ENCODE data around the gene KRT15.
A peak's percentile ranks its signal among the peaks of the same experiment; 100 is the strongest.

Gene KRT15

GRCh38 chr17:41510251-41511065 is 8.2 kb downstream of the KRT15 start:
- Histone ChIP-seq H2AFZ (ENCODE audit: low read depth, low read length) (no peak overlapping the region), H2BK5ac (ENCODE audit: low read depth, low read length, poor library complexity, severe bottlenecking) (no peak overlapping the region), H3K79me1 (replicated peaks; ENCODE audit: low read length, poor library complexity, severe bottlenecking) (no peaks in the 10 kb centered on the region), H4K8ac (ENCODE audit: low read length) (no peak overlapping the region), H3K14ac (ENCODE audit: low read length in 2 of 2) (no peak overlapping the region), H3K4me3 (ENCODE audit: insufficient read depth in 1 of 2, low read depth in 1 of 2, low read length in 2 of 2) (no peak overlapping the region), H2BK15ac (ENCODE audit: low read depth, poor library complexity, severe bottlenecking) (no peak overlapping the region), H2AK5ac (ENCODE audit: low read length, severe bottlenecking) (peak overlapping the region; percentile 35), H3K9me3 (ENCODE audit: control insufficient read depth, low read length) (no peaks in the 10 kb centered on the region), H2BK120ac (ENCODE audit: low read depth, low read length) (no peak overlapping the region), H3K18ac (ENCODE audit: low read depth in 1 of 2, low read length in 2 of 2) (no peak overlapping the region), H2BK12ac (ENCODE audit: low read length in 2 of 2) (no peak overlapping the region), H3K27ac (ENCODE audit: low read length, poor library complexity, severe bottlenecking) (no peak overlapping the region), H3K4me2 (ENCODE audit: low read length, poor library complexity, severe bottlenecking) (no peak overlapping the region), H3K36me3 (ENCODE audit: control insufficient read depth in 1 of 2, insufficient read depth in 2 of 2, low read depth in 1 of 2, low read length in 2 of 2) (no peaks in the 10 kb centered on the region), H4K91ac (ENCODE audit: low read length) (no peak overlapping the region), H3K4me1 (ENCODE audit: control insufficient read depth, insufficient read depth, low read depth, low read length) (peaks cover 8% of the 10 kb centered on the region), H3K23ac (ENCODE audit: low read length in 2 of 2) (no peak overlapping the region), H3K27me3 (ENCODE audit: control insufficient read depth in 1 of 2, insufficient read depth in 1 of 2, low read length in 2 of 2) (peaks cover 0 to 46% of the 10 kb centered on the region in 2 experiments), H3K4ac (ENCODE audit: low read depth in 1 of 2, low read length in 2 of 2) (no peak overlapping the region), H3K9ac (ENCODE audit: low read length) (no peak overlapping the region)
- DNase-seq: no peak
- 87% methylated on average over 7 of the region's 7 CpGs for WGBS

- Histone ChIP-seq H3K27me3 (ENCODE audit: control insufficient read depth in 1 of 2, insufficient read depth in 1 of 2, low read length in 2 of 2) (peaks cover 0 to 33% of the 10 kb centered on the region in 2 experiments), H3K4me2 (ENCODE audit: low read length, poor library complexity, severe bottlenecking) (no peak overlapping the region), H4K91ac (ENCODE audit: low read length) (no peak overlapping the region), H2AK5ac (ENCODE audit: low read length, severe bottlenecking) (no peak overlapping the region), H3K4me1 (ENCODE audit: control insufficient read depth, insufficient read depth, low read depth, low read length) (peaks cover 8% of the 10 kb centered on the region), H2BK120ac (ENCODE audit: low read depth, low read length) (no peak overlapping the region), H3K14ac (ENCODE audit: low read length in 2 of 2) (no peak overlapping the region), H3K4me3 (ENCODE audit: insufficient read depth in 1 of 2, low read depth in 1 of 2, low read length in 2 of 2) (no peak overlapping the region), H2BK15ac (ENCODE audit: low read depth, poor library complexity, severe bottlenecking) (no peak overlapping the region), H4K8ac (ENCODE audit: low read length) (no peak overlapping the region), H2BK12ac (ENCODE audit: low read length in 2 of 2) (no peak overlapping the region), H3K23ac (ENCODE audit: low read length in 2 of 2) (no peak overlapping the region), H3K9me3 (ENCODE audit: control insufficient read depth, low read length) (no peaks in the 10 kb centered on the region), H3K4ac (ENCODE audit: low read depth in 1 of 2, low read length in 2 of 2) (no peak overlapping the region), H2BK5ac (ENCODE audit: low read depth, low read length, poor library complexity, severe bottlenecking) (no peak overlapping the region), H3K36me3 (ENCODE audit: control insufficient read depth in 1 of 2, insufficient read depth in 2 of 2, low read depth in 1 of 2, low read length in 2 of 2) (no peaks in the 10 kb centered on the region), H3K18ac (ENCODE audit: low read depth in 1 of 2, low read length in 2 of 2) (no peak overlapping the region), H3K27ac (ENCODE audit: low read length, poor library complexity, severe bottlenecking) (no peak overlapping the region), H3K9ac (ENCODE audit: low read length) (no peak overlapping the region), H2AFZ (ENCODE audit: low read depth, low read length) (no peak overlapping the region), H3K79me1 (replicated peaks; ENCODE audit: low read length, poor library complexity, severe bottlenecking) (no peaks in the 10 kb centered on the region)
- no peak for DNase-seq
- 62% methylated on average over 10 of the region's 10 CpGs for WGBS
Observed at GRCh38 chr17:41507315-41507880, 11.3 kb downstream of the KRT15 start.

GRCh38 chr17:41505809-41506767 is 12.6 kb downstream of the KRT15 start:
- no peak overlapping the region for H3K4ac ChIP-seq (ENCODE audit: low read depth in 1 of 2, low read length in 2 of 2)
- no peaks in the 10 kb centered on the region for H3K9me3 ChIP-seq (ENCODE audit: control insufficient read depth, low read length)
- no peak overlapping the region for H4K8ac ChIP-seq (ENCODE audit: low read length)
- no peak overlapping the region for H3K23ac ChIP-seq (ENCODE audit: low read length in 2 of 2)
- H3K27ac ChIP-seq (ENCODE audit: low read length, poor library complexity, severe bottlenecking): no peak overlapping the region
- peaks cover 0 to 25% of the 10 kb centered on the region in 2 experiments for H3K27me3 ChIP-seq (ENCODE audit: control insufficient read depth in 1 of 2, insufficient read depth in 1 of 2, low read length in 2 of 2)
- H2BK15ac ChIP-seq (ENCODE audit: low read depth, poor library complexity, severe bottlenecking): no peak overlapping the region
- no peak overlapping the region for H3K14ac ChIP-seq (ENCODE audit: low read length in 2 of 2)
- no peaks in the 10 kb centered on the region for H3K36me3 ChIP-seq (ENCODE audit: control insufficient read depth in 1 of 2, insufficient read depth in 2 of 2, low read depth in 1 of 2, low read length in 2 of 2)
- no peak overlapping the region for H3K4me2 ChIP-seq (ENCODE audit: low read length, poor library complexity, severe bottlenecking)
- H2BK12ac ChIP-seq (ENCODE audit: low read length in 2 of 2): no peak overlapping the region
- H4K91ac ChIP-seq (ENCODE audit: low read length): no peak overlapping the region
- H3K4me3 ChIP-seq (ENCODE audit: insufficient read depth in 1 of 2, low read depth in 1 of 2, low read length in 2 of 2): no peak overlapping the region
- no peak overlapping the region for H2AFZ ChIP-seq (ENCODE audit: low read depth, low read length)
- H3K79me1 ChIP-seq (replicated peaks; ENCODE audit: low read length, poor library complexity, severe bottlenecking): no peaks in the 10 kb centered on the region
- H2AK5ac ChIP-seq (ENCODE audit: low read length, severe bottlenecking): no peak overlapping the region
- WGBS: 88% methylated on average over 14 of the region's 14 CpGs
- H2BK120ac ChIP-seq (ENCODE audit: low read depth, low read length): no peak overlapping the region
- peaks cover 8% of the 10 kb centered on the region for H3K4me1 ChIP-seq (ENCODE audit: control insufficient read depth, insufficient read depth, low read depth, low read length)
- H3K9ac ChIP-seq (ENCODE audit: low read length): no peak overlapping the region
- no peak overlapping the region for H3K18ac ChIP-seq (ENCODE audit: low read depth in 1 of 2, low read length in 2 of 2)
- no peak overlapping the region for H2BK5ac ChIP-seq (ENCODE audit: low read depth, low read length, poor library complexity, severe bottlenecking)
- DNase-seq: no peak
